ENCODE measurements around the gene ATP10A. TPM values are rescaled to one million over a fixed set of nuclear protein-coding genes. Genes with fewer than 3 reads are reported as not detected.

The ATP10A gene
- total and polyA plus RNA-seq, 5 experiments from 2014 or later = 5.2 to 59.1 (median 18.1) TPM

DNA sequence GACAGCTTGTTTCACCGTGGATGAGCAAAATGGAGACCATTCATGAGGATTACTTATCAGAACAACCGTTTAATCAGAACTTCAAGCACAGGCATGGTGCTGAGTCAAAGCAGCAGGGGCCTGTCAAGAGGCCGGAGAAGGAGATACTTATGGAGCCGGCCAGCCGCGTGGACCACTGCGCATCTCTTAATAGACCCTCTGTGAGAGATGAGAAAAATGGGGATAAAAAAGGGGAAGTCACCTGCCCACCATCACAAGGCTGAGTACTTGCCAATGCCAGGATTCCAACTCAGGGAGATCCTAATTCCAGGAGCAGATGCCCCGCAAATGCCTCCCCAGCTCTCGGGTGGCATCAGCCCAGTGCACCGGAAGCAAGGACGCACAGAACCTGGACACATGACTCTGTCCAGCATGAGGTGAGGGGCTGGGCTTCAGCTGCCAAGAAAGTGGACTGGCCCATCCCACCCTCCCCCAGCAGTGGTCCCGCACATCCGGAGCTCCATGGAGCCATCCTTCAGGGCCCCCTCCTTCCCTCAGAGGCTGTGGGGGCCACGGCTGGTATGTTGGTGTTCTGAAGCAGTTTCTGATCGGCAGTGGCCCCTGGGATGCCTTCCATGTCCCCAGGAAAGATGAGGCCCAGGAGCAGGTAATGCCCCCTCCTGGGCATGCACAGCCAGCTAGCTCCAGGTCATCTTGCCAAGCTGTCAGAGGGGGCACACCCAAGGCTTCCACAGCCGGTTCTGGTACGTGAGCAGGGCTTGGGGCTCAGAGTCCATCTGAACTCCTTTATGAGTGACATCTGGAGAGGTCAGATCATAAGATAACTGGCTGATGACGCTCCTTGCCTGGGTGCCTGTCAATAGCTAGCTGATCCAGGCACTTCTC lies 143.8 kb downstream of the ATP10A start:
- no peak for ATAC-seq
- H3K36me3 Mint-ChIP-seq = peaks cover 0 to 63% (median 8%) of the 10 kb centered on the region in 3 donors
- H3K27me3 Mint-ChIP-seq = no peaks in the 10 kb centered on the region
- H3K9me3 Mint-ChIP-seq = no peaks in the 10 kb centered on the region
- DNase-seq = no peak
- H3K4me3 Mint-ChIP-seq = no peak overlapping the region
- peak overlapping the region in 2 of 10 donors; percentile 7 to 15 for H3K27ac Mint-ChIP-seq
- POLR2A ChIA-PET = no interaction called here
- H3K4me1 Mint-ChIP-seq = peaks cover 0 to 4% (median 0%) of the 10 kb centered on the region in 4 donors

- Mint-ChIP-seq H3K4me1 (peaks cover 0 to 4% (median 0%) of the 10 kb centered on the region in 4 donors), H3K4me3 (no peak overlapping the region), H3K27ac (peak overlapping the region in 2 of 10 donors; percentile 29), H3K27me3 (no peaks in the 10 kb centered on the region), H3K9me3 (no peaks in the 10 kb centered on the region), H3K36me3 (peaks cover 0 to 61% (median 8%) of the 10 kb centered on the region in 3 donors)
- DNase-seq (no peak), ATAC-seq (no peak)
- POLR2A ChIA-PET = no interaction called here
Measured at GRCh38 chr15:25718597-25718996, 144.5 kb downstream of the ATP10A start.

DNA sequence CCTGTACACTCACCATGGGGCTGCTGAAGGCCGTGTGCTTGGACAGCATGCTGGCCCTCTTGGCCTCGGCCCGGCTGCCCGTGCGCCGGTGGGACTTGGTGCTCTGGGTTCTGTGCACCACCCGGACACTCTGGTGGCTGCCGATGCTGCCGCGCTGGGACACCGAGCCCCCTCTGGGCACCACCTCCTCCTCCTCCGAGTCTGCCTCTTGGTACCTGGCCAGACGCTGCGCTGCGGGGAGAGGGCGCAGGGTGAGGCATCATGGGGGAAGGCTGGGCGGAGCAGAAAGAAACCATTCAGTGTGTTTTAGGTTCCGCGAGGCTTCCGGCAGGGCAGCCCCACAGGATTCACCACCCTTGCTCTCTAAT lies 145.0 kb downstream of the ATP10A start:
- no peaks in the 10 kb centered on the region for H3K9me3 Mint-ChIP-seq
- H3K4me3 Mint-ChIP-seq = no peak overlapping the region
- POLR2A ChIA-PET = no interaction called here
- H3K4me1 Mint-ChIP-seq = peaks cover 0 to 4% (median 0%) of the 10 kb centered on the region in 4 donors
- no peaks in the 10 kb centered on the region for H3K27me3 Mint-ChIP-seq
- H3K27ac Mint-ChIP-seq = peak overlapping the region in 2 of 10 donors; percentile 29
- ATAC-seq (no peak), DNase-seq (no peak)
- peaks cover 0 to 62% (median 8%) of the 10 kb centered on the region in 3 donors for H3K36me3 Mint-ChIP-seq

DNA sequence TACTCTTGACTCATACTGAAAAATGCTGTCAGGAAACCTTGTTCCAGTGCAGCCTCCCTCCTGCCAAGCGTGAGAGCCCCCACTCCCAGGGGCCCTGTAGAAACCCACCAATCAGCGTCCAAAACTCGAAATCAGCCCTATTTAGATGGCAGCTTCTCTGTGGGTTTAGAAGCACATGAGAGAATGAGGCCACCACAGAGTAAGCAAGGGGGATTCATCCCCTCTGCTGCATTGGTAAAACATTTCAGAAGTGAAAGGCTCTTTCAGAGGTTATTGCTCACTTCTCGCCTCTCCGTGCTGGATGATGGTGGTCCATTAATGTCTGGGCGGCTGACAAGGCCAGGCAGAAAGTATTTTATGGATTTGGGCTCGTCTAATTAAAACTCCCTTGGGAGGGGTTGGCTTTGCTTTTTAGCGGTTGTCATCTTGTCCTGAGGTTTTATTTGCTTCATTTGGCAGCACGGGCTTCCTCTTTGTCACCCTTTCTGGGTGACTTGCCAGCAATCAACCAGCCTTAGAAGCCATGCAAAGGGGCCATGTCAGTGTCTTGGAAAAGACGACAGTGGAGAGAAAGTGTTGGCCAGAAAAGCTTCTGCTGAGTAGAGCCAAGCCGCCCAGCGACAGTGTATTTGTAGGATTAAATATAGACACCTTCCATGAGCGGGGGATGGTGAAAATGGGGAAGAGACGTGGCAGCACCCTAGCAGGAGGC lies 145.5 kb downstream of the ATP10A start:
- POLR2A ChIA-PET = no interaction called here
- H3K4me1 Mint-ChIP-seq = peaks cover 0 to 4% (median 0%) of the 10 kb centered on the region in 4 donors
- H3K27me3 Mint-ChIP-seq = no peaks in the 10 kb centered on the region
- ATAC-seq (no peak), DNase-seq (no peak)
- H3K4me3 Mint-ChIP-seq = no peak overlapping the region
- H3K27ac Mint-ChIP-seq = peak overlapping the region in 2 of 10 donors; percentile 27 to 43
- peaks cover 0 to 59% (median 8%) of the 10 kb centered on the region in 3 donors for H3K36me3 Mint-ChIP-seq
- H3K9me3 Mint-ChIP-seq = no peaks in the 10 kb centered on the region

GRCh38 chr15:25717127-25717456 lies 146.0 kb downstream of the ATP10A start:
- Mint-ChIP-seq H3K27me3 (no peaks in the 10 kb centered on the region), H3K27ac (peak overlapping the region in 1 of 10 donors; percentile 27), H3K9me3 (no peaks in the 10 kb centered on the region), H3K4me1 (peaks cover 0 to 4% (median 0%) of the 10 kb centered on the region in 4 donors), H3K4me3 (no peak overlapping the region), H3K36me3 (peaks cover 0 to 59% (median 9%) of the 10 kb centered on the region in 3 donors)
- DNase-seq (no peak), ATAC-seq (no peak)
- POLR2A ChIA-PET = no interaction called here

DNA sequence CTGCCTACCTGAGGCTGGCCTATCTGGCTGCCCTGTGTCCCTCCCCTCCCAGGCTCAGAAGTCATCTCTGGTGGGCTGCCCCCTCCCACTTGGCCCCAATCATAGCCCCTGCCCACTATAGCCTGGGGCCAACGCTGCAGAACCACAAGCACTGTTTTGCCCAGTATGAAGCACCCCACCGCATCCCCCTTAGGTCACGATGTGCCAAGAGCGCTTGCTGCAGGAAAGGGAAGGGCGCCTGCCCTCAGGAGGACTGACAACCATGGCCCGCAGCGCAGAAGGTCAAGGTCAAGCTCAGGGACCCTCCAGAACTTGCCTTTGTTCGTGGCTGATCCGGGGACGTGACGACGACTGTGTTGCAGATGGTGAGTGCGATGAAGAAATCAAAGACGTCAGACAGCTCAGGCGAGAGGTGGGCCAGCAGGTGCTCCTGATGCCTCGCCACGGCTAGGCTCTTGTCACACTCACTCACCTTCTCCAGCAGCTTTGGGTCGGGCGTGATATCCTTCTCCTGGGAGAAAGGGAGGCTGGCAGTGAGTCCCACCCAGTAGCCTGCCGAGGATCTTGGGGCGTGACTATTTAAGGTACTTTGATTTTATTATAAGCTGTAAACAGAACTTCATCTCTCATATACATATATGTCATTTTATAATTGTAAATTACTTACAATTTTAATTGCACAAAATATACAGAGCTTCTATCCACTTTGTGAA lies 146.6 kb downstream of the ATP10A start:
- H3K27me3 Mint-ChIP-seq = no peaks in the 10 kb centered on the region
- no peak overlapping the region for H3K4me3 Mint-ChIP-seq
- DNase-seq (no peak), ATAC-seq (no peak)
- POLR2A ChIA-PET = no interaction called here
- H3K27ac Mint-ChIP-seq = peak overlapping the region in 1 of 10 donors; percentile 57
- H3K36me3 Mint-ChIP-seq = peaks cover 0 to 58% (median 6%) of the 10 kb centered on the region in 3 donors
- peaks cover 0 to 4% (median 0%) of the 10 kb centered on the region in 4 donors for H3K4me1 Mint-ChIP-seq
- no peaks in the 10 kb centered on the region for H3K9me3 Mint-ChIP-seq

DNA sequence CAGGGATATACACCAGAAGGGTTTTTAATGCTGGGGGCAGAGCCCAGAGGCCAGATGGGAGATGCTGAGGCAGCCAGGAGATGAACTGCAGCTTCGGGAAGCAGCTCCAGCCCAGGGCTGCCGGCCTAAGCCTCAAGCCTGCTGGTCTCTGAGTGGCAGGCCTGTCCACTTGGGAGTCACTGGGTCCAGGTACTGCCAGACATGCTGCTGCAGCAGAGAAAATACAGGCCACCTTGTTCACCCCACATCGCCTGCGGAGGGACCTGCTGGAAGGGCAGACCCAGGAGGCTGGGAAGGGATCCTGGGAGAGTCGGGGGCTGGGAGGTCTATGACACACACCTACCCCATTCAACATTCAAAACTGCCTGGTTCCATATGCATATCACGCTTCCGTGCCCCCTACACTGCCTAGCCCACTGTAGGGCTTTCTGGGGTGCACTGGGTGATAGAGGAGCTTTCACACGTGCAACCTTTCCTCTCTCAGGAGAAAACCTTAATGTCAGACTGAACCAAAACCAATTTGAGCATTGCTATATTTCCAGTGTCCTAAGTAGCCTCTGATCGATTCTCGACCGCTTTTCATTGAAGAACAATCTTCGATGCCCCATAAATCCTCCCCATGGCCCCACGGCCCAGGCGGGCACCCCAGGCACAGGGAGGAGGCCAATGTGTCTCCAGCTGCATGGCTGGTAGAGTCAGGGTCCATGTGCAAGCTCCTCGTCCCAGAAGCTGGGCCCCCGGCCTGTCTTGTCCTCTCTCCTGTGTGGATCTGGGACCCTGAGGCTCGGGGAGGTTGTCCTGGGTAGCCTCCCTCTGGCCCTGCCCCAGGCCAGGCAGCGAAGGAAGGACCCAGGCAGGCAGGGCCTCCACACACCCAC lies 147.4 kb downstream of the ATP10A start:
- Mint-ChIP-seq H3K36me3 (peaks cover 0 to 50% (median 6%) of the 10 kb centered on the region in 3 donors), H3K27me3 (no peaks in the 10 kb centered on the region), H3K27ac (peak overlapping the region in 4 of 10 donors; percentile 22 to 66 (median 38)), H3K4me3 (no peak overlapping the region), H3K4me1 (peaks cover 0 to 4% (median 0%) of the 10 kb centered on the region in 4 donors), H3K9me3 (no peaks in the 10 kb centered on the region)
- POLR2A ChIA-PET = no interaction called here
- no peak for DNase-seq
- ATAC-seq = no peak

- H3K9me3 Mint-ChIP-seq = no peaks in the 10 kb centered on the region
- ATAC-seq (no peak), DNase-seq (no peak)
- POLR2A ChIA-PET = no interaction called here
- H3K4me3 Mint-ChIP-seq = no peak overlapping the region
- no peaks in the 10 kb centered on the region for H3K27me3 Mint-ChIP-seq
- H3K27ac Mint-ChIP-seq = peak overlapping the region in 1 of 10 donors; percentile 59
- H3K4me1 Mint-ChIP-seq = peaks cover 0 to 4% (median 2%) of the 10 kb centered on the region in 4 donors
- H3K36me3 Mint-ChIP-seq = peaks cover 0 to 43% (median 6%) of the 10 kb centered on the region in 3 donors
Measured at GRCh38 chr15:25714538-25714840, 148.6 kb downstream of the ATP10A start.

DNA sequence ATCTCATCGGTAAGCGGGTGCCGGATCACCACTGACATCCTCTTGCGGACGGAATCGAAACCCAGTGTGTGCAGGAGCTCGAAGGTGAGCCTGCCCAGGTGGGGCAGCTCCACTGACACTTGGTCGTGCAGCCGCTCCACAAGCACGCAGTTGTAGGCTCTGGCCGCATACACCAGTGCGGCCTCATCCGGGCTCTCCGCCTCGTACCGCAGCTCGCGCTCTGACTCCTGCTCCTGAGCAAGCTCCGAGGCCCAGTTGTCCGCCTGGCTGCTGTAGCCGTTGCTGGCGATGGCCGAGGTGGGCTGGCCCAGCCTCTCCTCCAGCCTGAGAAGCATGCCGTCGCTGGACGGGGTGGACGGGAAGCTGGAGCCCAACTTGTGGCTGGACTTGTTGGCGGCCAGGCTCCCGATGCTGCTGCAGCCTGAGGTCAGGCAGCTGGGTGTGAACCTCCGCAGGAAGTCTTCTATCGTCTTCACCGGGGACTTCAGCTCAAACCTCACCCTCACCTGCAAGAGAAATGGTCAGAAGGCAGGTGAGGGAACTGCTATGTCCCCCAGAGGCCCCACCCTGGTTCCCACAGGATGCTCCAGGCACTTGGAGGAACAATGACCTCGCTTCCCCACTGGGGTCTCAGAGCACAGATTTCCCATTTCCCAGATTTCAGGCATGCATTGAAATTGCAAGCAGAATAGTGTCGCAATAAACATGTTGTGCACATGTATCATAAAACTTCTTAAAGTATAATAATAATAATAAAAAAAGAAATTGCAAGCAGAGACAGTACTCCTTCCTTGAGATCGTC lies 149.2 kb downstream of the ATP10A start:
- H3K27ac Mint-ChIP-seq = no peak overlapping the region
- H3K36me3 Mint-ChIP-seq = peaks cover 0 to 40% (median 6%) of the 10 kb centered on the region in 3 donors
- H3K9me3 Mint-ChIP-seq = no peaks in the 10 kb centered on the region
- ATAC-seq (no peak), DNase-seq (no peak)
- H3K27me3 Mint-ChIP-seq = no peaks in the 10 kb centered on the region
- POLR2A ChIA-PET = no interaction called here
- H3K4me3 Mint-ChIP-seq = no peak overlapping the region
- peaks cover 0 to 4% (median 2%) of the 10 kb centered on the region in 4 donors for H3K4me1 Mint-ChIP-seq

DNA sequence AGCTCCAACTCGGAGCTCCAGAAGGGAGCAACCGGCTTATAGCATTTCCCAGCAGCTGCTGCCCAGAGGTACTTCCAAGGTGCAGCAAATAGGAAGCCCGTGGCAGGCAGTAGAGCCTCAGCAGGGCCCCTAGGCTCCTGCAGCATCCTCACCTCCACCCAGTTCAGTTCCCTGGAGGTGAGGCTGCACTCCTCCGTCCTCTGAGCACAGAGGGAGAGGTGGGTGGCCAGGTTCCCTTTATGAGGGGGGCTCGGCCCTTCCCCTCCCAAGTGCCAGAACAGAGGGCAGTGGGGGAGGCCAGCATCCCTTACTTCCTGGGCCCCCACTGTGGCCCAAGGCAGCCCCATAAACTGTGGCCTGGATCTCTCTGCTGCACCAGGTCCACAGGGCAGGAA lies 150.2 kb downstream of the ATP10A start:
- H3K4me3 Mint-ChIP-seq = no peak overlapping the region
- peaks cover 0 to 4% (median 2%) of the 10 kb centered on the region in 4 donors for H3K4me1 Mint-ChIP-seq
- H3K27ac Mint-ChIP-seq = peak overlapping the region in 2 of 10 donors; percentile 26 to 44
- POLR2A ChIA-PET = no interaction called here
- peaks cover 0 to 35% (median 4%) of the 10 kb centered on the region in 3 donors for H3K36me3 Mint-ChIP-seq
- DNase-seq (no peak), ATAC-seq (no peak)
- H3K27me3 Mint-ChIP-seq = no peaks in the 10 kb centered on the region
- H3K9me3 Mint-ChIP-seq = no peaks in the 10 kb centered on the region

DNA sequence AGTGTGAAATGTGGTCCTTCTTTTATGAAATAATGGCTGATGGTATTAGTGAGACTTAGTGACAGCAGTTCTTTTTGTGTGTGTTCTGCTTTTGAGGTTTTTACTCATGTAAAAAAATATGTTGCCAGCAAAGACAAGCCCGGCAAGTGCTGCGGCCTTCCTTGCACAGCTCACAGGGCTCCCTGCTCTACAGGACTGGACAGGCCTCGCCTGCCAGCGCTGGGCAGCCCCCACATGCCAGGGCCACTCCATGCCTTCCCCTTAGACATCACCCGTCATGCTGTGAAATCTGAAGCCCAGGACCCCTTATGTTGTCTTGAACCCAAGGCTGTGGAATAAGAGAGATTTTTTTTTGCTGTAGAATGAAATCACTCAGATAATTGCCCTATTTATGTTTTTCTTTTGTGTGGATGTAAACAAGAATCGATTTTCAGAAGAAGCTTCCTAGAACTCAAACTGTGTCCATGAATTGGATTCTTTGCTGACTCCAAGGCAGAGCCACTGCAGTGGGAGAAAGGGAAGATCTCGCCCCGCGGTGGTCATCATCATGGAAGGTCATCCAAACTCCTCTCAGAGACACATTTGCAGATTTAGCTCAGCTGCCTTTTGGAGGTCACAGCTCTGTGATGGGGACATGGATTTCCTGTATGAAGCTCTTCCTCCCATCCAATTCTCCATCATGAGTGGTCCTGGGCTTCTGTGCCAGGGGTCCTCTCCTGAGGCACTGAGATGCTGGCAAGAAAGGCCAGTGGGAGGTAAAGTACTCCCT lies 150.8 kb downstream of the ATP10A start:
- no peaks in the 10 kb centered on the region for H3K27me3 Mint-ChIP-seq
- no peaks in the 10 kb centered on the region for H3K9me3 Mint-ChIP-seq
- no peak overlapping the region for H3K4me3 Mint-ChIP-seq
- ATAC-seq (no peak), DNase-seq (no peak)
- peak overlapping the region in 4 of 10 donors; percentile 1 to 56 (median 35) for H3K27ac Mint-ChIP-seq
- H3K4me1 Mint-ChIP-seq = peaks cover 0 to 4% (median 0%) of the 10 kb centered on the region in 4 donors
- H3K36me3 Mint-ChIP-seq = peaks cover 0 to 32% (median 4%) of the 10 kb centered on the region in 3 donors
- POLR2A ChIA-PET = no interaction called here

All from naive thymus-derived CD8-positive, alpha-beta T cell (primary cell).